HG03342 (cell line): ENCODE measurements around the gene STK24.

Experiments used
- ATAC-seq: cut with Tn5 transposase; IDR thresholded peaks from one replicate; pipeline ENCODE4 v1.9.1; 2021; ENCODE audit warnings: mild to moderate bottlenecking, moderate library complexity; ENCODE audit not compliant: unreplicated experiment

The STK24 gene

GRCh38 chr13:98535501-98536354 is 41.2 kb downstream of the STK24 start:
- no peak for ATAC-seq

DNA sequence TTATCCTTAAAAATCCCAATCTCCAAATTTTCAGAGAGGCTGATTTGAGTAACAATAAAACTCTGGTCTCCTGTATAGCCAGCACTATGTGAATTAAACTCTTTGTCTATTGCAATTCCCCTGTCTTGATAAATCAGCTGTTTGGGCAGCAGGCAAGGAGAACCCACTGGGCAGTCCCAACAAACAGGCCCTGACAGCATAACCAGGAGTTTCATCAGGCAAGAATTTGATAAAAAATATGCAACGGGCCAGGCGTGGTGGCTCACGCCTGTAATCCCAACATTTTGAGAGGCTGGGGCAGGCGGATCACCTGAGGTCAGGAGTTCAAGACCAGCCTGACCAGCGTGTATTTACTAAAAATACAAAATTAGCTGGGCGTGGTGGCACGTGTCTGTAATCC is 42.1 kb downstream of the STK24 start:
- ATAC-seq, result no peak

- no peak for ATAC-seq
These were observed 43.0 kb downstream of the STK24 start for GRCh38 chr13:98533912-98534311.

DNA sequence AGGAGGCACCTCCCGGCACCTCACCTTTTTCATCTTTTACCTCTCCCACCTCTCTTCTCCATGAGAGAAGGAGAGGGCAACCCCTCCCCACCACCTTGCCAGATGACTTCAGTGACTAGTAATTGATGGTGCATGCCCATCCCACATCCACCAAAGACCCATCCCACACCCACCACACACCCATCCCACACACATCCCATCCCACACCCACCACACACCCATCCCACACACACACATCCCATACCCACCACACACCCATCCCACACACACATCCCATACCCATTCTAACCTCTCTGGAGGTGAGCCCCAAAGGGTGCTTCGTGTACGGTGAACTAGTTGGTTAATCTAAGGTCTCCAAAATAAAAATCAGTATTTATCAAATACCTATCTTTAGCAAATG is 44.7 kb downstream of the STK24 start:
- ATAC-seq, result no peak

DNA sequence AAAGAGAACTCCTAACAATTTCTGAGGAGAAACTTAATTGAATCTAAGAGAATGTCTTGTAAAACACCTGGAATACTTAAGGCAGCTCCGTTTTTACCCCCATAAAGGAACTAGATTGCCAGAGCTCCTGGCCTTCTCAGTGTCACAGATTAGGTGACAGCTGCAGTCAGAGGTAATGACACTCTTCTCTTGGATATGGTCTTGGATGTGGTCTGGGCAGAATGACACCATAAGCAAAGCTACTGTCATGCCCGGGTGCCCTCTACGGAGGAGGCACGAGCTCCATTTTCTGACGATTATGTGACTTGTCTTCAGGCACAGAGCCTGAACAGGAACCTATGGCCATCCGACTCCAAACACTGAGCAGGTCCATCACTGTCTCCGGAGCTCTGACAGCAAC is 46.7 kb downstream of the STK24 start:
- ATAC-seq, result no peak

DNA sequence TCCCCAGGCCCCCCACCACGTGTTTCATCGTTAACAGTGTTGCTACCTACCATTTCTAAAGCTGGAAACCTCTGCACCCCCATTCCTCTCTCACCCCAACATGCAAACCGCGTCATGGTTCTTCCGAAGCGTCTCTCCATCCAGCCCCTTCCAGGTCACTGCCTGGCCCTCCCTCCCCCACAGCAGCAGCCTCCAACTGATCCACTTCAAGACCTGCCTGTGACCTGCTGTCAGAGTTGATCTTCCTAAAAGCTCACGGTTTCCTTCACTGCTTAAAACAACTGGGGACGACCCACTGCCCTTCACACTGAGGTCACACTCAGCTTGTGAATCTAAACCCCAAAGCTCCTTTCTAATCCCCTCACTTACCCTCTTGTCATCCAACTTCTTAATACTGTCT is 47.7 kb downstream of the STK24 start:
- no peak for ATAC-seq

- ATAC-seq, result no peak
These were observed 48.2 kb downstream of the STK24 start for GRCh38 chr13:98528663-98529064.

DNA sequence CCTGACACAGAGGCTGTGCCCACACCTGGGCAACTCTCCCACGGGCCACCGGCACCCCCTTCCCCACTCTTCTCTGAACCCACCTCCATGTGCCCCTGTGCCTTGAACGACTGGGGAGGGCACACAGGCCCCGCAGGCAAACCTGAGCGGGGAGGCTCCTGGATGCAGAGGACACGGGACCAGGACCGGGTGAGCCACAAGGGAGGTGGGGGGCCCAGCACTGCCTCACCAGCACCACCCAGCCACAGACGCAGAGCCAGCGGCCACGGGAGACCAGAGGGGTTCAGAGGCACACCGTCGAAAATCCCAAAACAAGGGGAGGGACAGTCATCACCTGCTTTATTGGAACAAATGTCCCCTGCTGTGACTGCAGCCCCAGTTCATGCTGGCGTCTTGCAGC is 49.4 kb downstream of the STK24 start:
- ATAC-seq, result no peak

DNA sequence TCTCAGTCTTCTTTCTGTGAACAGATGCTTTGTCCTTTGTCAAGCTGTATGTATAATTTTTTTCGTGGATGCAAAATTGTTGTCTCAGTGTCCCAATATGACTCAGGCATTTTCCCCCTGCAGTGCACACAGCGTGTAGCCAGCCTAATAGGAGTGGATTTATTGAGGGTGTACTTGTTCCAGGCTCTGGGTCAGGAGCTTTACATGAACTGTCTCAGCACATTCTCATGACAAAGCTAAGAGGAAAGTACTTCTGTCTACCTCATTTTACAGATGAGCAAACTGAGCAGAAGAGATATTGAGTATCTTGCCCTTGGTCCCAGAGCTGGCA is 50.8 kb downstream of the STK24 start:
- ATAC-seq, result peak; percentile 32

DNA sequence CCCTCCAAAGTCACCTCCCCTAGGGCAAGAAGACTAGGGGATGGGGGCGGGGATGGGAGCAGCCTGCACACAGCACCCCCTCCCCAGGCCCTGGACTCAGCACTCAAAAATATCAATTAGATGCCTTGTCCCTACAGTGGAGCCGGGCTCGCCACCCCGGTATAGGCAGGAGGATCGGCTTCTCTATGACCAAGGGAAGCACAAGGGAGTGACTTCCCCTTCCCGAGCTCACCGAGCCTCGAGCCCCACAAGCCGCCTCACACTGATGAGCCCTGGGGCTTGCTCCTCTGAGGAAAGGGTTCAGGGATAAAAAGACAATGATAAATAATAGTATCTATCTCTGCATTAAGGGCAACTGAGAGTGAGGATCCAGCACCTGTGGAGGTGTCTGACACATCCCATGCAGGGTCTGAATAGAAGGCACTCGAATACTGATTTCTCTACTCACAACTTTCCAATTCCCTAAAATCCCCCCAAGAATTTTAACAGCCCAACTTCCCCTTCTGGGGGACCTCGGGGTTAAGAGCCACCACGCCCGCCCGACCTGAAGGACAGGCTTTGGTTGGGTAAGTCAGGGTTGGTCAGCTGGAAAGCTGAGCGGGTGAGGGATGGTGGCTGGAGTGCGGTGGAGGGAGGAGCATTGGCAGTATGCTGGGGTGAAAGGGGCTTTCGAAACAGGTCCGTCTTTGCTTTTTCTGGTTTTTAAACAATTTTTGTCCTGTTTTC is 51.3 kb downstream of the STK24 start:
- ATAC-seq, result peak; percentile 35

- no peak for ATAC-seq
These were observed 52.1 kb downstream of the STK24 start for GRCh38 chr13:98524793-98525192.

DNA sequence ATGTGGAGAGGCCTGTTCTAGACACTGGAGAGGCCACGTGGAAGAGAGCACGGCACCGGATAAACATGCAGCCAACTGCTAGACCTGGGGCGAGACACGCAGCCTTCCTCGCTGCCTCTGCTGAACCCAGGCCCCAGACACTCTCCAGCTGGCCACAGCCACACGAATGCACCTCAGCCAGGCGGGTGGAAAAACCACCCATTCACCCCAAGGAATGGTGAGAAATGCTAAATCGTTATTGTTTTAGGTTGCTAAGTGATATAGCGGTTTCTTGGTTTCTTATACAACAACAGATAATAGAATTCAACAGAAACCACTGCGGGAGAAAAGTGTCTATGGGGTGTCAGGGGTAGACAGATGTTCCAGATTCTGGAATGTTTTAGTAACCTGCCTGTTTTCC is 52.5 kb downstream of the STK24 start:
- no peak for ATAC-seq

GRCh38 chr13:98523455-98524102 is 53.3 kb downstream of the STK24 start:
- ATAC-seq, result no peak

- ATAC-seq, result no peak
These were observed 54.5 kb downstream of the STK24 start for GRCh38 chr13:98522371-98522770.

DNA sequence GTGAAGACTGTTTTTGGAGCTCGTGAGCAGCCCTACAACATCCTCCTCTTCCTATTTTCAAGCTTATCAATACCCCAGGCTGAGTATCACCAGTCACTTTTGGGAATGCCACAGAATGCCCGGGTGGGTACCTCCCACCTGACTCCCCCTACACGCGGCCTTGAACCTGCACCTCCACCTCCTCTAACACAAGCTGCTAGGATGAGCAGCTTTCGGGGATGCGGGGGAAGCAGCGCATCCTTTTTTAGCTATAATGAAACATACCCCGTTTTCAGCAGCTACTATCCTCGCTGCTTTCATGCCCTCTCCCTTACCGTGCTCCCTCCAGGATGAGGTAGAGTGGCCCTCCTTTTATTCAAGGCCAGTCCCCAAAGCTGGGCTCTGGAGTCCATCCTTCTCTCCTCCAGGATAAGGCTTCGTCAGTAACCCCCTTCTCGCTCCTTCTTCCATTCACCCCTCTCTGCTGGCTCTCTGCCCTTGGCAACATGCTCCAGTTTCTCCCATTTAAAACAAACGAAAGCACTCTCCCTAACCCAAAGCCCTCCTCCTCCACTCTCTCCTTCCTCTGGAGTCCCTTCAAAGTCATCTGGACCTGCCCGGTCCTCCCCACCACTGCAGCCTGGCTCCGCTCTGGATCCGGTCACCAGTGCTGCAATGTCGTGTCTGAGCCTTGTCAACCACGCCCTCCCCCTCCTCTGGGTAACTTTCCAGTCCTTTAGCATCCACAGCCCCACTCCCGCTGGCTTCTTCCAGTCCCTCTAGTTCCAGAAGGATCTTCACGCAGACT is 55.3 kb downstream of the STK24 start:
- ATAC-seq, result no peak

DNA sequence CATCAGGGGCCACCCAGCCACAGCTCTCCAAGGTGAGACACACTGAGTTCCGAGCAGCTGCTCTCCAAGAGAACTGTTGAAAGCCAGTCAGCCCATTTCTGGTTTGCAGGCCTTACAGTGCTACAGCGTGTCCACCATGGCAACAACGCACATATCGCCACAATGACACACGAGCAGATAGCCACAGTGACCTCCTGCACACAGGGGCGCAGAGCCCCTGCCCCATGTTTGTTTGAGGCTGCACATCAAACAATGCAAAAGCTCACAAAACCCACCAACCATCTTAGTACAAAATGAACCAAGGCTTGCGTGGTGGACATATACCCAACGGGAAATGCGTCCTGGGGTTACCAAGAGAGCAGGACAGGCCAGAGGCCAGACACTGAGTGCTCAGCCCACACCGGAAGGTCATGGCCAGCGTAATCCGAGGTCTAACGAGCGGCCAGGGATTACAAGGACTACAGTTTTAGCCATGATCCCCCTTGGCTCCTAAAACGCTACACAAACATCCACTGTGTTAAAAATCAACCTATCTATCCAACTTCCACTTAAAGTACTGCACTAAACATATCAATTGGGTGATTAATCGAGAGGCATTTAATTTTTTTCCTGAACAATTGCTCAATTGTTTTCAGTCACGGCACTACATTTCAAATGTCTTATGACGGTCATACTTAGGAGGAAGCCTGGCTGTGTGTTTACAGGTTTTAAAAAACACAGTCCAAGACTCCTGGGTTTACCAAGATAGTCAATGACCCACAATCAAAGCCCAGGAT is 56.0 kb downstream of the STK24 start:
- ATAC-seq, result no peak

DNA sequence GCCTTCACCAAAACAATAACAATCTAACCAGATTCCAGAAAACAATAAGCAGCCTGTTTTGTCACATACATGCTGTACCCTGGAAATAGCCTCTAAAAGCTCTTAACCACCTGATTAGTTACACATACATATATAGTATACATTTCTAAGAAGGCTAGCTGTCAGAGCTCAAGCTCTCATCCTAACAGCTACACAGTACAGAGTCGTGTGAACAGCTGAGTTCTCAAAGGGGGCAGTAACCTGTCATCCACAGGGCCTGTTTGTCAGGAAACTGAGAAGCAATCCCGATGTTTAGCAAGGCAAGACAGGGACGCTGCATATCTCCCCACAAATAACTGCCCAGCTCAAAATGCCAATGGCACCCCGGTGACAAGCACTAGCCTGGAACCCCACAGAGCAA is 56.9 kb downstream of the STK24 start:
- no peak for ATAC-seq

DNA sequence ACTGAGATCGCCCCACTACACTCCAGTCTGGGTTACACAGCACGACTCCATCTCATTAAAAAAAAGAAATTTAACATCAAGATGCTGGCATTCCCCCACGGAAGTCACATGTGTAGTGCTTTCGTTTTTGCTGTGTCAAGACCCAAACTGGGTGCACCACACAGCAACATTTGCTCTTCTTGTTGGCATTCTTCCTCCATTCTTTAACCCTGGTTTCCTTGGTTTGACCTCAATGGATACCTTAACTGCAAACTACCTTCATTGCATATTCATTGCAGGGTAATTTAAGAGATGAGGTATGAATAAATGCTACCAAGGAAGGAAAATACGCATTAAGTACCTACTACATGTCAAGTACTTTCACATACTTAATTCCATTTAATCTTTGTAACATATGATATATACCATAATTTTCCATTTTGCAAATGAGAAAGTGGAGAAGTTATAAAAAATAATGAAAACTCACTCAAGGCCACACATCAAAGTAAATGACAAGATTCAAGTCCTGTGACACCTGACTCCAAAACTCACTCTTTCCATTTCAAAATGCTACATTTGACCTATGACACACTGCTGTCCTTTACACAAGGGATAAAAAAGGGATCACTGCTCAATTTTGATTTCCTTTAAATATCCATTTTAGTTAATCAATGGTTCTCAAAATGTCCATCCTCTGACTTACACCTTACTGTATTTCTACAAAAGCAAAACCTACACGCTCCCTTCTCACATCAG is 59.2 kb downstream of the STK24 start:
- ATAC-seq, result peak; percentile 36

DNA sequence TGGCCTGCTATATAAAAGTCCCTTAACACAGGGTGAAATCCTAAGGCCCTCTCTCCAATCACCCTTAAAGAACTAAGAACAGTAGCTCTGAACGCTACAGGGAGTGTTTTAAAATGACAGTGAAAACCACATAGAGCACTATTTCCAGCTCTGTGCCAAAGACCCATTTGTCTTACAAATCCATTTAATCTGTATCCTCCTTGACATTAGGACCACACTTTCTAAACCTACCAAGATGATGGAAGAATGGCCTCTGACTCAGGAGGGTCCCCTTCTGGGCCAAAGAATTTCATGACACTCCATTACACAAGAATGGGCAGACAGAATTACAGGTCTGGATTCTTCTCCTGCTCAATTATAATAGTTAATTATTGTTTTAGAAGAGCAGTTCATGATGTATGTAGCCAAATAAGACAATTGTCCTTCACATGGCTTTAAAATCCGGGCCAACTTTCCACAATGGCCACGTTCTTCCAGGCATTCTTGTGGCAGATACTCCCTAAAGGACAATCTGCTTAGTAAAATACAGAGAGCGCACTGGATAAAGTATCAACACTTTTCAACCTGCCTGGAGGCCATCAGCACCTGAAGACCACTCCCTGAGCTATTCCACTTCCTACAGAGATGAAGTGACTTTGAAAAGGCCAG is 61.0 kb downstream of the STK24 start:
- ATAC-seq, result no peak
